HG02588 (cell line): ENCODE measurements around the gene IL1RAP.
"Not testable (repeated sequence)": the region's sequence is repeated elsewhere in the genome, so short reads cannot be mapped to it uniquely, and the experiment has no call there.

Experiments used
- ATAC-seq: cut with Tn5 transposase; IDR thresholded peaks from one replicate; pipeline ENCODE4 v1.9.1; 2021; ENCODE audit warnings: mild to moderate bottlenecking, moderate library complexity; ENCODE audit not compliant: unreplicated experiment

IL1RAP gene

GRCh38 chr3:190644766-190645165 is 130.9 kb downstream of the IL1RAP start:
- ATAC-seq, result no peak

GRCh38 chr3:190645932-190646460 is 132.1 kb downstream of the IL1RAP start:
- ATAC-seq, result no peak

- ATAC-seq, result no peak
These were observed 133.1 kb downstream of the IL1RAP start for GRCh38 chr3:190646996-190647395.

GRCh38 chr3:190655933-190656332 is 142.0 kb downstream of the IL1RAP start:
- no peak for ATAC-seq

- ATAC-seq, result no peak
These were observed 144.2 kb downstream of the IL1RAP start for GRCh38 chr3:190658106-190658505.

- no peak for ATAC-seq
These were observed 152.9 kb downstream of the IL1RAP start for GRCh38 chr3:190666821-190667220.

GRCh38 chr3:190671658-190672057 is 157.8 kb downstream of the IL1RAP start:
- ATAC-seq, result no peak

GRCh38 chr3:190673148-190673547 is 159.3 kb downstream of the IL1RAP start:
- no peak for ATAC-seq

- no peak for ATAC-seq
These were observed 162.6 kb downstream of the IL1RAP start for GRCh38 chr3:190676481-190676880.

GRCh38 chr3:190677001-190677400 is 163.1 kb downstream of the IL1RAP start:
- ATAC-seq, result no peak

GRCh38 chr3:190677868-190678267 is 164.0 kb downstream of the IL1RAP start:
- ATAC-seq, result not testable (repeated sequence)

- no peak for ATAC-seq
These were observed 166.8 kb downstream of the IL1RAP start for GRCh38 chr3:190680691-190681090.

GRCh38 chr3:190684776-190685175 is 170.9 kb downstream of the IL1RAP start:
- ATAC-seq, result no peak

- ATAC-seq, result no peak
These were observed 172.1 kb downstream of the IL1RAP start for GRCh38 chr3:190686011-190686410.

- ATAC-seq, result no peak
These were observed 176.4 kb downstream of the IL1RAP start for GRCh38 chr3:190690246-190690645.

- ATAC-seq, result no peak
These were observed 178.4 kb downstream of the IL1RAP start for GRCh38 chr3:190692256-190692655.

- no peak for ATAC-seq
These were observed 180.6 kb downstream of the IL1RAP start for GRCh38 chr3:190694335-190695001.

GRCh38 chr3:190695225-190695624 is 181.3 kb downstream of the IL1RAP start:
- ATAC-seq, result no peak

- ATAC-seq, result no peak
These were observed 182.1 kb downstream of the IL1RAP start for GRCh38 chr3:190695994-190696393.

GRCh38 chr3:190696777-190697501 is 183.1 kb downstream of the IL1RAP start:
- ATAC-seq, result no peak

- no peak for ATAC-seq
These were observed 183.6 kb downstream of the IL1RAP start for GRCh38 chr3:190697502-190697830.

- ATAC-seq, result no peak
These were observed 184.0 kb downstream of the IL1RAP start for GRCh38 chr3:190697901-190698300.
